Activated B cell treated with CpG ODN at 0.5 μM for 24 hours (primary cell): ENCODE results near the gene ACADVL. TPM values are rescaled to one million over a fixed set of nuclear protein-coding genes. Genes with fewer than 3 reads are reported as not detected.

Experiments used
- ATAC-seq: fragments of 200-7000 bp; cut with Tn5 transposase; one replicate; pipeline ENCODE4 v1.10.0; 2021; ENCODE audit warnings: low read depth, mild to moderate bottlenecking, moderate library complexity
- CTCF ChIA-PET: fragments of 350-600 bp; sonication (Branson Sonifier 250); formaldehyde crosslinking; loops from one replicate; lab custom pipeline; 2021; ENCODE audit warnings: antibody characterized with exemption; lab: Charles Lee
- POLR2A ChIA-PET: fragments of 350-600 bp; sonication (Branson Sonifier 250); formaldehyde crosslinking; loops from one replicate; lab custom pipeline; 2021; ENCODE audit warnings: antibody characterized with exemption; lab: Charles Lee
- DNase-seq: peaks from one replicate; pipeline ENCODE4 v3.0.0; 2022
- H3K27ac Mint-ChIP-seq: one replicate; pipeline ENCODE4 v1.8.0; 2020; ENCODE audit warnings: mixed read lengths
- H3K27me3 Mint-ChIP-seq: one replicate; pipeline ENCODE4 v1.8.0; 2021; ENCODE audit warnings: mixed read lengths
- H3K36me3 Mint-ChIP-seq: one replicate; pipeline ENCODE4 v1.8.0; 2021; ENCODE audit warnings: low read depth, mixed read lengths
- H3K4me1 Mint-ChIP-seq: one replicate; pipeline ENCODE4 v1.8.0; 2021; ENCODE audit warnings: mixed read lengths
- H3K4me3 Mint-ChIP-seq: one replicate; pipeline ENCODE4 v1.8.0; 2020; ENCODE audit warnings: mild to moderate bottlenecking, mixed read lengths
- H3K9me3 Mint-ChIP-seq: one replicate; pipeline ENCODE4 v1.8.0; 2020; ENCODE audit warnings: mixed read lengths
- intact Hi-C: fragments of 100-400 bp; cut with micrococcal nuclease; formaldehyde crosslinking; loops from one replicate; pipeline ENCODE4 v1.15.1; 2024
- total RNA-seq: library from RNA; stranded (reverse); gene quantifications from 2 replicates; pipeline ENCODE4 v1.2.3, GENCODE V29; 2022
- TF ChIP-seq, protein P1 (sequence below): fragments of 200-600 bp; IDR thresholded peaks from one replicate; pipeline ENCODE4 v1.8.0; 2022; ENCODE audit warnings: antibody characterized with exemption, mild to moderate bottlenecking

Gene ACADVL
- total RNA-seq, 1 donor from 2014 or later = 469 TPM

- ATAC-seq = peak; percentile 86
- H3K4me1 Mint-ChIP-seq = peaks cover 53% of the 10 kb centered on the region
- H3K27ac Mint-ChIP-seq = peak overlapping the region; percentile 94
- TF ChIP-seq, protein P1, sequence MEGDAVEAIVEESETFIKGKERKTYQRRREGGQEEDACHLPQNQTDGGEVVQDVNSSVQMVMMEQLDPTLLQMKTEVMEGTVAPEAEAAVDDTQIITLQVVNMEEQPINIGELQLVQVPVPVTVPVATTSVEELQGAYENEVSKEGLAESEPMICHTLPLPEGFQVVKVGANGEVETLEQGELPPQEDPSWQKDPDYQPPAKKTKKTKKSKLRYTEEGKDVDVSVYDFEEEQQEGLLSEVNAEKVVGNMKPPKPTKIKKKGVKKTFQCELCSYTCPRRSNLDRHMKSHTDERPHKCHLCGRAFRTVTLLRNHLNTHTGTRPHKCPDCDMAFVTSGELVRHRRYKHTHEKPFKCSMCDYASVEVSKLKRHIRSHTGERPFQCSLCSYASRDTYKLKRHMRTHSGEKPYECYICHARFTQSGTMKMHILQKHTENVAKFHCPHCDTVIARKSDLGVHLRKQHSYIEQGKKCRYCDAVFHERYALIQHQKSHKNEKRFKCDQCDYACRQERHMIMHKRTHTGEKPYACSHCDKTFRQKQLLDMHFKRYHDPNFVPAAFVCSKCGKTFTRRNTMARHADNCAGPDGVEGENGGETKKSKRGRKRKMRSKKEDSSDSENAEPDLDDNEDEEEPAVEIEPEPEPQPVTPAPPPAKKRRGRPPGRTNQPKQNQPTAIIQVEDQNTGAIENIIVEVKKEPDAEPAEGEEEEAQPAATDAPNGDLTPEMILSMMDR = no peak
- peak; percentile 98 for DNase-seq
- H3K9me3 Mint-ChIP-seq = no peaks in the 10 kb centered on the region
- no peaks in the 10 kb centered on the region for H3K36me3 Mint-ChIP-seq
- no peaks in the 10 kb centered on the region for H3K27me3 Mint-ChIP-seq
- CTCF ChIA-PET = interaction anchor here (0.7 kb wide), 1 partner anchor 45 kb away, joined by 3 read pairs; no protein-coding TSS in a partner anchor
- intact Hi-C loops = loop anchor here (1.0 to 5.0 kb wide), 8 partner anchors 9 to 223 kb away; partner anchors contain the start of genes DVL2, EIF5A, ELP5 and FGF11
- peak overlapping the region; percentile 88 for H3K4me3 Mint-ChIP-seq
- POLR2A ChIA-PET = interaction anchor here (0.6 to 2.7 kb wide), 11 partner anchors 9 to 1729 kb away, joined by 3 to 21 read pairs (median 4); partner anchors contain the start of genes DVL2, GABARAP, PHF23 and TMEM256
Observed at GRCh38 chr17:7214300-7215135, 5.2 kb upstream of the ACADVL start.

GRCh38 chr17:7215136-7215638 lies 4.6 kb upstream of the ACADVL start:
- intact Hi-C loops = loop anchor here (1.0 to 5.0 kb wide), 2 partner anchors 82 to 137 kb away; partner anchors contain the start of gene KCTD11
- Mint-ChIP-seq H3K4me3 (peak overlapping the region; percentile 88), H3K4me1 (peaks cover 56% of the 10 kb centered on the region), H3K36me3 (peaks cover 2% of the 10 kb centered on the region), H3K27ac (peak overlapping the region; percentile 94), H3K9me3 (no peaks in the 10 kb centered on the region), H3K27me3 (no peaks in the 10 kb centered on the region)
- CTCF ChIA-PET = no interaction called here
- TF ChIP-seq, protein P1 = no peak
- DNase-seq (no peak), ATAC-seq (no peak)
- POLR2A ChIA-PET = interaction anchor here (0.8 to 2.7 kb wide), 8 partner anchors 9 to 189 kb away, joined by 3 to 21 read pairs (median 4); partner anchors contain the start of genes DVL2, GABARAP, PHF23 and TMEM256

GRCh38 chr17:7215652-7216180 lies 4.0 kb upstream of the ACADVL start:
- intact Hi-C loops = loop anchor here (1.0 to 5.0 kb wide), 2 partner anchors 82 to 137 kb away; partner anchors contain the start of gene KCTD11
- ChIA-PET CTCF (no interaction called here), POLR2A (interaction anchor here (0.5 to 2.7 kb wide), 4 partner anchors 23 to 265 kb away, joined by 3 to 21 read pairs (median 7); partner anchors contain the start of genes GABARAP and PHF23)
- Mint-ChIP-seq H3K36me3 (peaks cover 5% of the 10 kb centered on the region), H3K4me3 (no peak overlapping the region), H3K27me3 (no peaks in the 10 kb centered on the region), H3K4me1 (peaks cover 62% of the 10 kb centered on the region), H3K9me3 (no peaks in the 10 kb centered on the region), H3K27ac (peak overlapping the region; percentile 53)
- ATAC-seq (no peak), DNase-seq (no peak)
- TF ChIP-seq, protein P1 = no peak

GRCh38 chr17:7216242-7217112 lies 3.3 kb upstream of the ACADVL start:
- CTCF ChIA-PET = no interaction called here
- TF ChIP-seq, protein P1 = no peak
- peak overlapping the region; percentile 53 for H3K27ac Mint-ChIP-seq
- peaks cover 9% of the 10 kb centered on the region for H3K36me3 Mint-ChIP-seq
- POLR2A ChIA-PET = interaction anchor here (0.5 to 2.5 kb wide), 3 partner anchors 23 to 264 kb away, joined by 3 to 10 read pairs (median 4); partner anchors contain the start of genes GABARAP and PHF23
- intact Hi-C loops = loop anchor here (5.0 kb wide), 1 partner anchor 136 kb away; the partner anchor contains the start of gene KCTD11
- no peaks in the 10 kb centered on the region for H3K9me3 Mint-ChIP-seq
- H3K4me3 Mint-ChIP-seq = no peak overlapping the region
- ATAC-seq (no peak), DNase-seq (no peak)
- no peaks in the 10 kb centered on the region for H3K27me3 Mint-ChIP-seq
- peaks cover 69% of the 10 kb centered on the region for H3K4me1 Mint-ChIP-seq
